GM15510 (cell line): ENCODE results near the gene MRPL53.

Experiments used
- POLR2A ChIP-seq: IDR thresholded peaks from 3 replicates; pipeline ENCODE4 v1.6.1; 2011; ENCODE audit warnings: borderline replicate concordance; ENCODE audit not compliant: insufficient read length; ENCODE audit errors: extremely low read depth

The MRPL53 gene

DNA sequence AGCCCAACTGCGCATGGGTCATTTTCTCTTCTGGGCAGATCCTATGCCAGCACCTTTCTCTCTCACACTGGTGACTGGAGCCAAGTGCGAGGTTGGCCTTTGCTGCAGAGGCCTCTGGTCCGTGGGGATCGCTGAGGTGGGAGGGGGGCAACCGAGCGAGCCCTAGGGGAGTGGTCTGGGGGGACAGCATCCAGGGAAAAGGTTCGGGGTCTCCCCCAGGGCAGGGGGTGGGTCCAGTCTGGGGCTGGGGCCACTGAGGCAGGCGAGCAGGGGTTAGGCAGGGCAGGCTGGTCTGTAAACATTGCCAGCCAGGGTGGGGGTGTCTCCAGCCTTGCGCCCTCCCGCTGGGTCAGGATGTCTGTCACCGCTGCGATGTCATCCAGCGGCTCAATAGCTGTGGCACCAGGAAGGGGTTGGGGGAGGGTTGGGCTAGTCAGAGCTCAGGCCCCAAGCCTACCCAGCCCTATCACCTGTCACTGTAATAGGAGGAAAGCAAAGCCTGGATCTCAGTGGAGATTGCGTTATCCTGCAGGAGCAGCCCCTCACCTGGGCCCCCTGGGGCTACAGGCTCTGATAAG is 46.2 kb downstream of the MRPL53 start:
- TF ChIP-seq POLR2A = no peak

DNA sequence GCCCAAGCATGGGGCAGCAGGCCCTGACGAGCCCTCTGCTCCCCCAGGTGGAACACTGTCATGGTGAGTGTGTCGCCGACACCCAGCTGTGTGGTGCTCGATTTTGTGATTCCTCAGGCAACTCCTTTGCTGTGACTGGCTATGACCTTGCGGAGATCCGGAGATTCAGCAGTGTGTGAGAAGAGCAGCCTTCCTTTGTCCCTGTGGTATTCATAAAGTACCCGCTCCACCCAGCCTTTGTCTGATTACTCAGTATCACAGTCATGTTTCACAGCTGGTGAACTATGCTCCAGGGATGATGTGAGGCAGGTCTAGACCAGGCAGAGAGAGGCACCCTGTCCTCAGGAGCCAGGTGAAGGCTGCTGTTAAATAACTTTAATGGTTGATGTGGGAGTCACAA is 47.0 kb downstream of the MRPL53 start:
- no peak for TF ChIP-seq POLR2A

DNA sequence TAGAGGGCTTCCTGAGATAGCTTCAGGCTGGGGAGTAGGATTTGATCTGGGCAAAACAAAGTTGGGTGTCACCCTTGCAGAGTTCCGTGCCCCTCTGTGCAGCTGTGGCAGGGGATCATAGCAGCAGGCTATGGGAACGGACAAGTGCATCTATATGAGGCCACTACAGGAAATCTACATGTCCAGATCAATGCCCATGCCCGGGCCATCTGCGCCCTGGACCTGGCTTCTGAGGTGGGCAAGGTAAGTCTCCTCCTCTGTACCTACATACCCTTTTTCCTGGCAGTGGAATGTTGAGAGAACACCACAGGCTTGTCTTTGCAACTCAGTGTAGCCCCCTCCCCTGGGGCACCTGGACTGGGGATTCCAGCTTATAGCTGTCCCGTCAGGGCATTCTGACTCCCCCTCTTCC is 47.5 kb downstream of the MRPL53 start:
- TF ChIP-seq POLR2A = no peak

DNA sequence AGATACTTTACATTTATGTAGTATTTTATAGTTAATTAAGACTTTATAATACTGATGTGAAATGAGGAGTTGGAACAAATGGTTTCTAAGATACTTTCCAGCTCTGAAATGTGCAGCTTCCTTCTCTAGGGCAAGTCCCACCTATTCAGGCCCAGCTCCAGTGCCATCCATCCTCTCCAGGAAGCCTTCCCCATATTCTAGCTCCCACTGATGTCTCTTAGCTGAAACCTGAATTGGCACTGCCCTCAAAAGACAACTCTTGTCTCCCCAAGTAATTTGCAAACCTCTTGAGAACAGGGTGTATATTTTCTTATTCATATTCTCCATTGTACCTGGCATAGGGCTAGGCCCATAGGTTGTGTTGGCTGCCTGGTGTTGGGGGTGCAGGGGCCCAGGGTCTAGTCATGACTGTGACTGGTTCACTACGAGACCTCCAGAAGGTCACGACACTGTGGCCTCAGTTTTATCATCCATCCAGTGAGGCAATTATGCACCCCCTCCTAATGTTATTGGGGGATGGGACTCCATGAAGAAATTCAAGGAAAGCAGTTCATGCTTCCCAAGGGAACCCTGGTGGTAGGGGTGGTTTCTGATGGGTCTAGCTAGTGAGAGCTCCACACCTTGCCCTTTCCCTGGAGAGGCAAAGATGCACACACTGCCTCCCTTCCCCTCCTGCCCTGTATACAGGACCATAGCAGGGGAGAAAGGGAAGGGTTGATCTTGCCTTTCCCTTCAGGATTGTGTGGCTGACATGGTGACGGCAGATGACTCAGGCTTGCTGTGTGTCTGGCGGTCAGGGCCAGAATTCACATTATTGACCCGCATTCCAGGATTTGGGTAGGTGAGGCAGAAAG is 48.1 kb downstream of the MRPL53 start:
- no peak for TF ChIP-seq POLR2A

DNA sequence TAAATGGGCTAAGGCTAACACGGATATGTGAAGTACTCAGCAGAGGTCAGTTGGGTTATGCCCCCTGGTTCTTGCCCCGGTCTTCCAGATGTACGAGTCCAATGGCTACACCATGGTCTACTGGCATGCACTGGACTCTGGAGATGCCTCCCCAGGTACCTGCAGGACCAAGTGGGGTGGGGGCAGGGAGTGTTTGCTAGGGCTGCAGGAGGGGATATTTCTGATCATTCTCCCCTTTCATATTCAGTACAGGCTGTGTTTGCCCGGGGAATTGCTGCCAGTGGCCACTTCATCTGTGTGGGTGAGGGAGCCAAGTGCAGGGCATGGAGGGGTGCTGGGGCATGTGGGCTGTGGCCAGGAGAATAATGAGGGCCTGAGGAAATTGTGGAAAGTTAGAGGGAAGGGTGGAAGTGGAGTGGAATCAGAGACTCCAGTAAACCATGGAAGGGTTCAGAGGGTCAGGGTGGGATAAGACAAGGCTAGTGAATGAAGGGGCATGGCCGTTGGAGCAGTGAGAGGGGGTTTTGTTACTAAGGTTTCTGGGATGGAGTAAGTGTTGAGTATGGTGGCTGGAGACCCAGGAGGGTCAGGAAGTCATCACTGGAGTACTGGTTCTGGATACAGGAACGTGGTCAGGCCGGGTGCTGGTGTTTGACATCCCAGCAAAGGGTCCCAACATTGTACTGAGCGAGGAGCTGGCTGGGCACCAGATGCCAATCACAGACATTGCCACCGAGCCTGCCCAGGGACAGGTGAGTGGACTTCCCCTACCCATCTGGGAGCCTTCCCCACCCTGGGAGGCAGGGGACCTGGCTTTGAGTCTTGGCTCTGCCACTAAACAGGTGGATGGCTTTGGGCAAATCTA is 49.0 kb downstream of the MRPL53 start:
- no peak for TF ChIP-seq POLR2A
